Measurements from ENCODE around the gene HDAC9.

The HDAC9 gene

DNA sequence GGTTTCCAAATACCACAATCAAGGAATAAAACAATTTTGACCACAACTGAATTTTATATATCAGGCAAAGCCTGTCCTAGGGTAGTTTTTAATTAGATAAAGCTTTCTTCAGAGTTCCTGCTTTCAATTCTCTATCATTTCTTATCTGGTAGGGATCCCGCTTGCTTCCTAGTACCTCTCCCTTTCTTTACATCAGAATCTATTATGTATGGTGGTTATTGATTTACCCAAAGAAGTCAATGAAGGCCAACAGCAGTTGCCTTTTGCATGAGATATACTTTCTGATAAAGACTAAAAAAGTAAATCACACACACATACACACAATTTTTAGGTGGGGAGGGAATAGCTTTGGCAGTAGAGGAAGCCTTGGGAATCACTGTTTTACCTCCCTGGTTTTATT, 70.7 kb downstream of the HDAC9 start:
- no peaks in the 10 kb centered on the region for H3K79me2 ChIP-seq (ENCODE audit: insufficient read depth, low read length)
- no peaks in the 10 kb centered on the region for H4K20me1 ChIP-seq (ENCODE audit: insufficient read depth, low read length)
- no peak overlapping the region for H2AFZ ChIP-seq (ENCODE audit: low read depth, low read length)
- no peak for ATAC-seq (ENCODE audit: insufficient read depth, low read depth)
- no peak overlapping the region for H3K4me2 ChIP-seq (ENCODE audit: insufficient read depth, low read length)
- no peaks in the 10 kb centered on the region for H3K36me3 ChIP-seq (ENCODE audit: insufficient read depth, low read length)
- DNase-seq = no peak
- no peaks in the 10 kb centered on the region for H3K4me1 ChIP-seq (ENCODE audit: insufficient read depth, low read length)
- no peaks in the 10 kb centered on the region for H3K27me3 ChIP-seq (ENCODE audit: insufficient read depth, low read length, poor library complexity)
- H3K9ac ChIP-seq (ENCODE audit: low read depth, low read length) = no peak overlapping the region
- H3K27ac ChIP-seq (ENCODE audit: low read length) = no peak overlapping the region
- no peaks in the 10 kb centered on the region for H3K9me3 ChIP-seq (ENCODE audit: insufficient read depth, low read length, severe bottlenecking)
- no peak overlapping the region for H3K4me3 ChIP-seq (ENCODE audit: low read depth in 1 of 2, low read length in 2 of 2)
- TF ChIP-seq EZH2 (IDR thresholded peaks at IDR 0.05; ENCODE audit: borderline replicate concordance, low read depth, low read length, severe bottlenecking) (no peak), CTCF (IDR thresholded peaks at IDR 0.05; ENCODE audit: borderline replicate concordance, extremely low read depth, low read length, poor library complexity, severe bottlenecking) (no peak)

GRCh38 chr7:18566829-18567228, 71.3 kb downstream of the HDAC9 start:
- ATAC-seq (ENCODE audit: insufficient read depth, low read depth) (no peak), DNase-seq (no peak)
- H3K9me3 ChIP-seq (ENCODE audit: insufficient read depth, low read length, severe bottlenecking) = no peaks in the 10 kb centered on the region
- no peak overlapping the region for H3K9ac ChIP-seq (ENCODE audit: low read depth, low read length)
- H2AFZ ChIP-seq (ENCODE audit: low read depth, low read length) = no peak overlapping the region
- TF ChIP-seq CTCF (IDR thresholded peaks at IDR 0.05; ENCODE audit: borderline replicate concordance, extremely low read depth, low read length, poor library complexity, severe bottlenecking) (no peak), EZH2 (IDR thresholded peaks at IDR 0.05; ENCODE audit: borderline replicate concordance, low read depth, low read length, severe bottlenecking) (no peak)
- H3K4me3 ChIP-seq (ENCODE audit: low read depth in 1 of 2, low read length in 2 of 2) = no peak overlapping the region
- no peaks in the 10 kb centered on the region for H3K27me3 ChIP-seq (ENCODE audit: insufficient read depth, low read length, poor library complexity)
- H3K4me2 ChIP-seq (ENCODE audit: insufficient read depth, low read length) = no peak overlapping the region
- no peaks in the 10 kb centered on the region for H3K4me1 ChIP-seq (ENCODE audit: insufficient read depth, low read length)
- no peaks in the 10 kb centered on the region for H3K36me3 ChIP-seq (ENCODE audit: insufficient read depth, low read length)
- no peaks in the 10 kb centered on the region for H3K79me2 ChIP-seq (ENCODE audit: insufficient read depth, low read length)
- no peaks in the 10 kb centered on the region for H4K20me1 ChIP-seq (ENCODE audit: insufficient read depth, low read length)
- H3K27ac ChIP-seq (ENCODE audit: low read length) = no peak overlapping the region

DNA sequence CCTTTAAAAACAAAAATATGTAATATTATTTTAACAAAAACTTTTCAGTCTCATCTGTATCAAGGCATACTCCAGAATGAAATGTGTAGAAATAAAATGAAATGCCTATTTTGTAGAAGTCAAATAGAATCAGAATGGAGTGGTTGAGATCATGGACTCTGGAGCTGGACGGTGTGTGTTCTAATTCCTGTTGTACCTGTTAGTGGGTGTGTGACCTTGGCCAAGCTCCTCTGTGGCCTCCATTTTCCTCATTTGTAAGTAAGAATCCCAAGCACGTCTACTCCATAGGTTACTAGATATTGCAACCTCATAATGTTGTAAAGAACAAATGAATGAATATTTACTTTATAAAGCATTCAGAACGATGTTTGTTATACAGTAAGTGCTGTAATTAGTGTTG, 74.9 kb downstream of the HDAC9 start:
- Histone ChIP-seq H4K20me1 (ENCODE audit: insufficient read depth, low read length) (no peaks in the 10 kb centered on the region), H3K4me2 (ENCODE audit: insufficient read depth, low read length) (no peak overlapping the region), H3K27me3 (ENCODE audit: insufficient read depth, low read length, poor library complexity) (no peaks in the 10 kb centered on the region), H3K36me3 (ENCODE audit: insufficient read depth, low read length) (no peaks in the 10 kb centered on the region), H3K9ac (ENCODE audit: low read depth, low read length) (no peak overlapping the region), H3K4me3 (ENCODE audit: low read depth in 1 of 2, low read length in 2 of 2) (no peak overlapping the region), H2AFZ (ENCODE audit: low read depth, low read length) (no peak overlapping the region), H3K79me2 (ENCODE audit: insufficient read depth, low read length) (no peaks in the 10 kb centered on the region), H3K27ac (ENCODE audit: low read length) (no peak overlapping the region), H3K9me3 (ENCODE audit: insufficient read depth, low read length, severe bottlenecking) (no peaks in the 10 kb centered on the region), H3K4me1 (ENCODE audit: insufficient read depth, low read length) (no peaks in the 10 kb centered on the region)
- DNase-seq (no peak), ATAC-seq (ENCODE audit: insufficient read depth, low read depth) (no peak)
- TF ChIP-seq CTCF (IDR thresholded peaks at IDR 0.05; ENCODE audit: borderline replicate concordance, extremely low read depth, low read length, poor library complexity, severe bottlenecking) = no peak
- no peak for TF ChIP-seq EZH2 (IDR thresholded peaks at IDR 0.05; ENCODE audit: borderline replicate concordance, low read depth, low read length, severe bottlenecking)

GRCh38 chr7:18570890-18571478, 75.4 kb downstream of the HDAC9 start:
- ATAC-seq (ENCODE audit: insufficient read depth, low read depth) (no peak), DNase-seq (no peak)
- H3K4me3 ChIP-seq (ENCODE audit: low read depth in 1 of 2, low read length in 2 of 2) = no peak overlapping the region
- no peaks in the 10 kb centered on the region for H3K4me1 ChIP-seq (ENCODE audit: insufficient read depth, low read length)
- H3K27ac ChIP-seq (ENCODE audit: low read length) = no peak overlapping the region
- no peak overlapping the region for H2AFZ ChIP-seq (ENCODE audit: low read depth, low read length)
- H4K20me1 ChIP-seq (ENCODE audit: insufficient read depth, low read length) = no peaks in the 10 kb centered on the region
- H3K79me2 ChIP-seq (ENCODE audit: insufficient read depth, low read length) = no peaks in the 10 kb centered on the region
- no peak overlapping the region for H3K9ac ChIP-seq (ENCODE audit: low read depth, low read length)
- no peaks in the 10 kb centered on the region for H3K27me3 ChIP-seq (ENCODE audit: insufficient read depth, low read length, poor library complexity)
- H3K4me2 ChIP-seq (ENCODE audit: insufficient read depth, low read length) = no peak overlapping the region
- H3K36me3 ChIP-seq (ENCODE audit: insufficient read depth, low read length) = no peaks in the 10 kb centered on the region
- no peak for TF ChIP-seq EZH2 (IDR thresholded peaks at IDR 0.05; ENCODE audit: borderline replicate concordance, low read depth, low read length, severe bottlenecking)
- TF ChIP-seq CTCF (IDR thresholded peaks at IDR 0.05; ENCODE audit: borderline replicate concordance, extremely low read depth, low read length, poor library complexity, severe bottlenecking) = peak; percentile 4
- H3K9me3 ChIP-seq (ENCODE audit: insufficient read depth, low read length, severe bottlenecking) = no peaks in the 10 kb centered on the region

All from DND-41 (cell line).